K562 (cell line): ENCODE data around the gene CEMP1. TPM values are rescaled to one million over a fixed set of nuclear protein-coding genes. Genes with fewer than 3 reads are reported as not detected.

ENCODE experiments used
- ADNP ChIP-seq: fragments of 200-800 bp; sonication (Bioruptor generic); IDR thresholded peaks from 2 replicates; pipeline ENCODE4 v1.6.1; 2016; ENCODE audit warnings: missing genetic modification characterization, missing compliant biosample characterization
- ARID1B ChIP-seq: fragments of 450-650 bp; IDR thresholded peaks from 2 replicates; pipeline ENCODE4 v1.6.1; 2016; ENCODE audit warnings: antibody characterized with exemption, mild to moderate bottlenecking, inconsistent platforms
- CBFA2T3 ChIP-seq: fragments of 450-650 bp; IDR thresholded peaks from 2 replicates; pipeline ENCODE4 v1.6.1; 2017
- HNRNPK ChIP-seq: fragments of 200-400 bp; formaldehyde crosslinking; IDR thresholded peaks from one replicate; pipeline ENCODE4 v1.6.1; 2018; ENCODE audit warnings: mild to moderate bottlenecking, low read depth, low read length; ENCODE audit not compliant: poor library complexity, severe bottlenecking
- MAFG ChIP-seq: fragments of 450-650 bp; conservative IDR thresholded peaks from 2 replicates; pipeline ENCODE4 v1.6.1; 2016; ENCODE audit warnings: missing genetic modification characterization, missing compliant biosample characterization
- MCM3 ChIP-seq: fragments of 450-650 bp; IDR thresholded peaks from 2 replicates; pipeline ENCODE4 v1.6.1; 2016
- MCM7 ChIP-seq, 2 experiments: fragments of 450-650 bp; IDR thresholded peaks; 2 replicates each; pipeline ENCODE4 v1.6.1; 2016 to 2018
- NCOA2 ChIP-seq, 2 experiments: fragments of 450-650 bp; IDR thresholded peaks; 2 replicates each; pipeline ENCODE4 v1.6.1; 2018; ENCODE audit warnings: mild to moderate bottlenecking in 2 of 2, moderate library complexity in 1 of 2; ENCODE audit not compliant: partially characterized antibody in 2 of 2
- NCOA4 ChIP-seq: fragments of 450-650 bp; IDR thresholded peaks from 2 replicates; pipeline ENCODE4 v1.6.1; 2018; ENCODE audit warnings: mild to moderate bottlenecking; ENCODE audit not compliant: partially characterized antibody
- RAD21 ChIP-seq, 2 experiments: fragments of 250-450 bp in 1 of 2; fragments of 450-650 bp in 1 of 2; sonication (Bioruptor Pico) in 1 of 2; formaldehyde crosslinking in 1 of 2; IDR thresholded peaks in 1 of 2; conservative IDR thresholded peaks in 1 of 2; 2 replicates each; pipeline versions ENCODE4 v1.4.0 to v1.8.0; 2020 to 2022; ENCODE audit warnings: mild to moderate bottlenecking in 2 of 2, moderate library complexity in 1 of 2
- RBM15 ChIP-seq: fragments of 200-400 bp; formaldehyde crosslinking; IDR thresholded peaks from 2 replicates; pipeline ENCODE4 v1.6.1; 2018; ENCODE audit warnings: mild to moderate bottlenecking, low read length, moderate library complexity; ENCODE audit not compliant: insufficient read depth
- SRSF9 ChIP-seq: fragments of 200-400 bp; formaldehyde crosslinking; IDR thresholded peaks from 2 replicates; pipeline ENCODE4 v1.6.1; 2017; ENCODE audit warnings: low read depth, low read length, borderline replicate concordance
- TCF7 ChIP-seq: sonication (generic); IDR thresholded peaks from 2 replicates; pipeline ENCODE4 v1.6.1; 2016; ENCODE audit warnings: antibody characterized with exemption, borderline replicate concordance
- U2AF2 ChIP-seq: fragments of 200-400 bp; formaldehyde crosslinking; optimal IDR thresholded peaks from 2 replicates; pipeline ENCODE3; 2017; ENCODE audit warnings: low read depth, mild to moderate bottlenecking, low read length
- ZNF217 ChIP-seq: sonication (generic); formaldehyde crosslinking; IDR thresholded peaks from 2 replicates; pipeline ENCODE4 v1.8.0; 2022; ENCODE audit warnings: mild to moderate bottlenecking, missing genetic modification reagents
- ZNF263 ChIP-seq: sonication (generic); formaldehyde crosslinking; IDR thresholded peaks from 2 replicates; pipeline ENCODE4 v1.8.0; 2022; ENCODE audit warnings: mild to moderate bottlenecking, missing genetic modification reagents, borderline replicate concordance
- ZNF282 ChIP-seq: sonication (generic); formaldehyde crosslinking; IDR thresholded peaks from 2 replicates; pipeline ENCODE4 v1.8.1; 2023; ENCODE audit warnings: missing genetic modification reagents
- ZNF699 ChIP-seq: fragments of 250-450 bp; sonication (Bioruptor Pico); IDR thresholded peaks from 2 replicates; pipeline ENCODE4 v1.8.0; 2021; ENCODE audit warnings: mild to moderate bottlenecking, moderate library complexity; ENCODE audit not compliant: insufficient replicate concordance
- polyA plus RNA-seq, 8 experiments: library from polyadenylated mRNA; depleted of rRNA in 4 of 8; stranded (reverse) in 5 of 8; unstranded in 3 of 8; fragments of >200 nt; fragmentation: Nextera tagmentation in 2 of 8; fragmentation: Illumina TruSeq in 1 of 8; extraction: Ambion mirVana in 2 of 8; extraction: Trizol in 1 of 8; gene quantifications; 2 replicates each; pipeline versions ENCODE4 v1.2.1 to v1.2.3, GENCODE V29; 2011 to 2014; ENCODE audit warnings: inconsistent platforms in 1 of 8, missing spikeins in 1 of 8
- total RNA-seq, 7 experiments: library from RNA; depleted of rRNA in 6 of 7; stranded (reverse); fragments of >200 nt in 6 of 7; fragmentation: Illumina TruSeq in 2 of 7; extraction: Trizol in 2 of 7; gene quantifications; 2 replicates each; pipeline versions ENCODE4 v1.2.1 to v1.2.3, GENCODE V29; 2011 to 2021; ENCODE audit warnings: low replicate concordance in 1 of 7
- TF ChIP-seq, protein P1 (sequence below): fragments of 250-450 bp; sonication (Bioruptor Pico); IDR thresholded peaks from 2 replicates; pipeline ENCODE4 v1.6.1; 2021; ENCODE audit warnings: mild to moderate bottlenecking
- TF ChIP-seq, protein P2 (sequence below): sonication (generic); formaldehyde crosslinking; IDR thresholded peaks from 2 replicates; pipeline ENCODE4 v1.9.0; 2022; ENCODE audit warnings: mild to moderate bottlenecking, missing genetic modification reagents
- TF ChIP-seq, protein P3 (sequence below): sonication (generic); formaldehyde crosslinking; IDR thresholded peaks from 2 replicates; pipeline ENCODE4 v1.4.0; 2020; ENCODE audit warnings: mild to moderate bottlenecking, missing genetic modification reagents
- TF ChIP-seq, protein P4 (sequence below): sonication (generic); formaldehyde crosslinking; IDR thresholded peaks from 2 replicates; pipeline ENCODE4 v1.8.0; 2023; ENCODE audit warnings: mild to moderate bottlenecking, missing genetic modification reagents

The CEMP1 gene
- total and polyA plus RNA-seq, 9 of the 15 experiments (the other 6 are each of a cell fraction or from before 2014, with no cell fraction given), result 0.05 to 0.45 TPM; not detected in 7

DNA sequence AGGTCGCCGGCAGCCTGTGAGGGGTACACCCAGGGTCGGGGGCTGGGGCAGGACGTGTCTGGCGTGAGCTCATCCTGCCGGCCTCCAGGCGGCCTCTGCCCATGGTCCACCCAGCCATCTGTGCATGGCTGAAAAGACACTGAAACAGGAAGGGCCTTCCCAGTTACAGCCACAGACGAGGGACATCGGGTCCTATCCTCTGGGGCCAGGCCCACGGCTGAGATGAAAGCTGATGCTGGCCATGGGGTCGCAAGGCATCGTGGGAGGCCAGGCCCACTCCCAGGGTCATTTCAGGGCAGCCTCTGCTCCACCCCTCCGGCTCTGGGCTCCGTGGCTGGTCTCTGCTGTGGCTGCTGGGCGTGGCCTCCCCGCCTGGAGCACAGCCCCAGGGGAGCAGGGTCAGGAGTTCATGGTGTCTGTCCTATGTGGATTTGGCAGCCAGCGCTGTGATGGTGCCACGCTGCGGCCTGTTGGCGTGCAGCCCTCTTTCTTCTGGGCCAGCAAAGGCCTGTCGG lies 34.0 kb downstream of the CEMP1 start (continued):
- TF ChIP-seq MCM3 (no peak), RBM15 (no peak), RAD21 (CRISPR knock-in tag; conservative IDR thresholded peaks at IDR 0.05 in 1 of 2, IDR thresholded peaks at IDR 0.05 in 1 of 2) (peak; percentile 51 to 78), ZNF699 (no peak), SRSF9 (no peak), MAFG (no peak), CBFA2T3 (no peak), ZNF263 (CRISPR knock-in tag) (peak; percentile 55; the same call in 1 of the 2 replicates), ARID1B (no peak), NCOA2 (IDR thresholded peaks at IDR 0.05; ENCODE audit: partially characterized antibody in 2 of 2) (no peak), MCM7 (IDR thresholded peaks at IDR 0.05) (no peak), U2AF2 (no peak), ZNF282 (CRISPR knock-in tag) (no peak), TCF7 (no peak), ZNF217 (CRISPR knock-in tag) (no peak), NCOA4 (no peak), HNRNPK (no peak), ADNP (no peak)
- TF ChIP-seq, protein P1, sequence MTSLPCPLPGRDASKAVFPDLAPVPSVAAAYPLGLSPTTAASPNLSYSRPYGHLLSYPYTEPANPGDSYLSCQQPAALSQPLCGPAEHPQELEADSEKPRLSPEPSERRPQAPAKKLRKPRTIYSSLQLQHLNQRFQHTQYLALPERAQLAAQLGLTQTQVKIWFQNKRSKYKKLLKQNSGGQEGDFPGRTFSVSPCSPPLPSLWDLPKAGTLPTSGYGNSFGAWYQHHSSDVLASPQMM, result no peak
- TF ChIP-seq, protein P2, sequence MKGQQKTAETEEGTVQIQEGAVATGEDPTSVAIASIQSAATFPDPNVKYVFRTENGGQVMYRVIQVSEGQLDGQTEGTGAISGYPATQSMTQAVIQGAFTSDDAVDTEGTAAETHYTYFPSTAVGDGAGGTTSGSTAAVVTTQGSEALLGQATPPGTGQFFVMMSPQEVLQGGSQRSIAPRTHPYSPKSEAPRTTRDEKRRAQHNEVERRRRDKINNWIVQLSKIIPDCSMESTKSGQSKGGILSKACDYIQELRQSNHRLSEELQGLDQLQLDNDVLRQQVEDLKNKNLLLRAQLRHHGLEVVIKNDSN (CRISPR knock-in tag), result no peak
- TF ChIP-seq, protein P3, sequence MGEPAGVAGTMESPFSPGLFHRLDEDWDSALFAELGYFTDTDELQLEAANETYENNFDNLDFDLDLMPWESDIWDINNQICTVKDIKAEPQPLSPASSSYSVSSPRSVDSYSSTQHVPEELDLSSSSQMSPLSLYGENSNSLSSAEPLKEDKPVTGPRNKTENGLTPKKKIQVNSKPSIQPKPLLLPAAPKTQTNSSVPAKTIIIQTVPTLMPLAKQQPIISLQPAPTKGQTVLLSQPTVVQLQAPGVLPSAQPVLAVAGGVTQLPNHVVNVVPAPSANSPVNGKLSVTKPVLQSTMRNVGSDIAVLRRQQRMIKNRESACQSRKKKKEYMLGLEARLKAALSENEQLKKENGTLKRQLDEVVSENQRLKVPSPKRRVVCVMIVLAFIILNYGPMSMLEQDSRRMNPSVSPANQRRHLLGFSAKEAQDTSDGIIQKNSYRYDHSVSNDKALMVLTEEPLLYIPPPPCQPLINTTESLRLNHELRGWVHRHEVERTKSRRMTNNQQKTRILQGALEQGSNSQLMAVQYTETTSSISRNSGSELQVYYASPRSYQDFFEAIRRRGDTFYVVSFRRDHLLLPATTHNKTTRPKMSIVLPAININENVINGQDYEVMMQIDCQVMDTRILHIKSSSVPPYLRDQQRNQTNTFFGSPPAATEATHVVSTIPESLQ (CRISPR knock-in tag), result no peak
- TF ChIP-seq, protein P4, sequence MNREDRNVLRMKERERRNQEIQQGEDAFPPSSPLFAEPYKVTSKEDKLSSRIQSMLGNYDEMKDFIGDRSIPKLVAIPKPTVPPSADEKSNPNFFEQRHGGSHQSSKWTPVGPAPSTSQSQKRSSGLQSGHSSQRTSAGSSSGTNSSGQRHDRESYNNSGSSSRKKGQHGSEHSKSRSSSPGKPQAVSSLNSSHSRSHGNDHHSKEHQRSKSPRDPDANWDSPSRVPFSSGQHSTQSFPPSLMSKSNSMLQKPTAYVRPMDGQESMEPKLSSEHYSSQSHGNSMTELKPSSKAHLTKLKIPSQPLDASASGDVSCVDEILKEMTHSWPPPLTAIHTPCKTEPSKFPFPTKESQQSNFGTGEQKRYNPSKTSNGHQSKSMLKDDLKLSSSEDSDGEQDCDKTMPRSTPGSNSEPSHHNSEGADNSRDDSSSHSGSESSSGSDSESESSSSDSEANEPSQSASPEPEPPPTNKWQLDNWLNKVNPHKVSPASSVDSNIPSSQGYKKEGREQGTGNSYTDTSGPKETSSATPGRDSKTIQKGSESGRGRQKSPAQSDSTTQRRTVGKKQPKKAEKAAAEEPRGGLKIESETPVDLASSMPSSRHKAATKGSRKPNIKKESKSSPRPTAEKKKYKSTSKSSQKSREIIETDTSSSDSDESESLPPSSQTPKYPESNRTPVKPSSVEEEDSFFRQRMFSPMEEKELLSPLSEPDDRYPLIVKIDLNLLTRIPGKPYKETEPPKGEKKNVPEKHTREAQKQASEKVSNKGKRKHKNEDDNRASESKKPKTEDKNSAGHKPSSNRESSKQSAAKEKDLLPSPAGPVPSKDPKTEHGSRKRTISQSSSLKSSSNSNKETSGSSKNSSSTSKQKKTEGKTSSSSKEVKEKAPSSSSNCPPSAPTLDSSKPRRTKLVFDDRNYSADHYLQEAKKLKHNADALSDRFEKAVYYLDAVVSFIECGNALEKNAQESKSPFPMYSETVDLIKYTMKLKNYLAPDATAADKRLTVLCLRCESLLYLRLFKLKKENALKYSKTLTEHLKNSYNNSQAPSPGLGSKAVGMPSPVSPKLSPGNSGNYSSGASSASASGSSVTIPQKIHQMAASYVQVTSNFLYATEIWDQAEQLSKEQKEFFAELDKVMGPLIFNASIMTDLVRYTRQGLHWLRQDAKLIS, result no peak
